Measurements from ENCODE around the gene SYT1.

Gene SYT1

DNA sequence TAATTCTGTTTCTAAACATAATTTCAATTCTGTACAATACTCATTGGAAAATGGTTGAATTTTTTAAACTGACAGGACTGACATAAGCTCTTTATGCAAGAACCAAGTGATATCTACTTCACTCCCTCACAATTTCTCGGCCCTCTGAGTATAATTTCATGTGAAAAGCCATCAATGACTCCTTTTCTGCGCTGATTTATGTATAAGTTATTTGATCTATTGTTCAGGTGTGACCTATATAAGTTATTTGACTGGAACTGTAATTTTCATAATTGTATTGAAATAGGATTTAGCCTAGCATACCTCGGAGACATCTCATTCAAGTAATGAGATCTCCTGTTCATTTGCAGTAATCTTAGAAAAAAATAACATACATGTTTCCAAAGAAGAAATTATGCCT is 184.4 kb downstream of the SYT1 start:
- TF ChIP-seq, protein P1, sequence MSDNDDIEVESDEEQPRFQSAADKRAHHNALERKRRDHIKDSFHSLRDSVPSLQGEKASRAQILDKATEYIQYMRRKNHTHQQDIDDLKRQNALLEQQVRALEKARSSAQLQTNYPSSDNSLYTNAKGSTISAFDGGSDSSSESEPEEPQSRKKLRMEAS (IDR thresholded peaks at IDR 0.05; ENCODE audit: low read depth, low read length): no peak
- no peak overlapping the region for H3K4me3 ChIP-seq (ENCODE audit: low read depth, low read length)
- DNase-seq (ENCODE audit: low read depth): no peak

DNA sequence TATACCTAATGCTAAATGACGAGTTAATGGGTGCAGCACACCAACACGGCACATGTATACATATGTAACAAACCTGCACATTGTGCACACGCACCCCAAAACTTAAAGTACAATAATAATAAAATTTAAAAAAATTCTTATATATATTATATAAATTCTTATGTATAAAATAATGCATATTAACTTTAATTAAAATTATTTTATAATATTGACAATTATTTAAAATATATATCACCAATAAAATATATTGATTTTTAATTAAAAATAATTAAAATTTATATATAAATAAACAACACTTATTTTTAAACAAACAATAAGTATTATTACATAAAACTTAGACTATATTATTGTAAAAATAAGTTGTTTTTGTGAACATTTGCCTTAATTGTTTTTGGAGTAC is 188.8 kb downstream of the SYT1 start:
- TF ChIP-seq, protein P1 (IDR thresholded peaks at IDR 0.05; ENCODE audit: low read depth, low read length): no peak
- TF ChIP-seq, protein P2, sequence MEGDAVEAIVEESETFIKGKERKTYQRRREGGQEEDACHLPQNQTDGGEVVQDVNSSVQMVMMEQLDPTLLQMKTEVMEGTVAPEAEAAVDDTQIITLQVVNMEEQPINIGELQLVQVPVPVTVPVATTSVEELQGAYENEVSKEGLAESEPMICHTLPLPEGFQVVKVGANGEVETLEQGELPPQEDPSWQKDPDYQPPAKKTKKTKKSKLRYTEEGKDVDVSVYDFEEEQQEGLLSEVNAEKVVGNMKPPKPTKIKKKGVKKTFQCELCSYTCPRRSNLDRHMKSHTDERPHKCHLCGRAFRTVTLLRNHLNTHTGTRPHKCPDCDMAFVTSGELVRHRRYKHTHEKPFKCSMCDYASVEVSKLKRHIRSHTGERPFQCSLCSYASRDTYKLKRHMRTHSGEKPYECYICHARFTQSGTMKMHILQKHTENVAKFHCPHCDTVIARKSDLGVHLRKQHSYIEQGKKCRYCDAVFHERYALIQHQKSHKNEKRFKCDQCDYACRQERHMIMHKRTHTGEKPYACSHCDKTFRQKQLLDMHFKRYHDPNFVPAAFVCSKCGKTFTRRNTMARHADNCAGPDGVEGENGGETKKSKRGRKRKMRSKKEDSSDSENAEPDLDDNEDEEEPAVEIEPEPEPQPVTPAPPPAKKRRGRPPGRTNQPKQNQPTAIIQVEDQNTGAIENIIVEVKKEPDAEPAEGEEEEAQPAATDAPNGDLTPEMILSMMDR (IDR thresholded peaks at IDR 0.05; ENCODE audit: low read depth, low read length): no peak
- TF ChIP-seq POLR2A (IDR thresholded peaks at IDR 0.05; ENCODE audit: extremely low read depth, insufficient read length): no peak
- no peak for TF ChIP-seq MYC (IDR thresholded peaks at IDR 0.05; ENCODE audit: low read depth, low read length)
- H3K4me3 ChIP-seq (ENCODE audit: low read depth, low read length): no peak overlapping the region
- no peak for DNase-seq (ENCODE audit: low read depth)

DNA sequence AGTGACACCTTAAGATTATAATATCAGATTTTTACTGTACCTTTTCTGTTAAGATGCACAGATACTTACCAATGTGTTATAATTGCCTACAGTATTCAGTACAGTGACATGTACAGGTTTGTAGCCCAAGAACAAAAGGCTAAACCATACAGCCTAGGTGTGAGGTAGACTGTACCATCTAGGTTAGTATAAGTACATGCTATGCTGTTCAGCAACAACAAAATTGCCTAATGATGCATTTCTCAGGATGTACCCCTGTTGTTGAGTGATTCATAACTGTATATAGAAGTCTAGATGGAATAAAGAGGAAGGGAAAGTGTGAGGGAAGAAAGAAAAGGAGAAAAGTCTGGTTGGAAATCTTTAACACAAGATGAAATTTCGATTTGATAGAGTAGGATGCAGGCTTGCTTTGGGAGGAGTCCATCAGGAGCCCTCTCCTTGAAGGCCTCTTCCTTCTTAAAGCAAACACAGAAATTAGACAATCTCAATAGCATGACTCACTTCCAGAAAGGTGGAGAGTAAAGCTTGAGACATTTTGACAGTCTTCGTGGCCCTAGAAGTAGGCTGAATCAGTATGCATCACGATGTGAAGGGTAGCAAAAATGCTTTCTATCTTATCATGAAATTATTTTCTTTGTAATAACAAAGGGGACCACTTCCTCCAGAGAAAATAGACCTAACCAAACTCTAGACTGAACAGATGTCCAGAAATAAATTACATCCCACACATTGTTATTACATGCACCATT is 191.5 kb downstream of the SYT1 start:
- H3K4me3 ChIP-seq (ENCODE audit: low read depth, low read length): no peak overlapping the region
- no peak for DNase-seq (ENCODE audit: low read depth)
- TF ChIP-seq, protein P1 (IDR thresholded peaks at IDR 0.05; ENCODE audit: low read depth, low read length): no peak
- no peak for TF ChIP-seq MYC (IDR thresholded peaks at IDR 0.05; ENCODE audit: low read depth, low read length)
- TF ChIP-seq, protein P2 (IDR thresholded peaks at IDR 0.05; ENCODE audit: low read depth, low read length): no peak
- TF ChIP-seq POLR2A (IDR thresholded peaks at IDR 0.05; ENCODE audit: extremely low read depth, insufficient read length): no peak

DNA sequence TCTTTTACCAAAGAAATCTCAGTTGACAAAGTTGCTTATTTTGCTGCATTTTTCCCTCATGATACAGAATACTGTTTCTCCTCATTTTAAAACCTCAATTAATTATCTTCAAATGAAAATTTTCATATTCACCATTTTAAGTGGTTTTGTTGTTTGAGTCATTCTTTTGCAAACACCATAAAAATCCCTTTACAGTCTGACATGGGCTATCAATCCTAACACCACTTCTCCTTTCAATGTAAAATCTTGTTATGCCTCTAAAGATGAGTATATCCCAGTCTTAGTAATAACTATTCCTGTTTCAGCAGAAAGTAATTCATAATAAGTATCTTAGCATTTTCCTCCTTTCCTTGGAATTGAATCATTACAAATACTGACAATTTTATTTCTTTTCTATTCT is 192.2 kb downstream of the SYT1 start:
- TF ChIP-seq, protein P1 (IDR thresholded peaks at IDR 0.05; ENCODE audit: low read depth, low read length): no peak
- DNase-seq (ENCODE audit: low read depth): no peak

DNA sequence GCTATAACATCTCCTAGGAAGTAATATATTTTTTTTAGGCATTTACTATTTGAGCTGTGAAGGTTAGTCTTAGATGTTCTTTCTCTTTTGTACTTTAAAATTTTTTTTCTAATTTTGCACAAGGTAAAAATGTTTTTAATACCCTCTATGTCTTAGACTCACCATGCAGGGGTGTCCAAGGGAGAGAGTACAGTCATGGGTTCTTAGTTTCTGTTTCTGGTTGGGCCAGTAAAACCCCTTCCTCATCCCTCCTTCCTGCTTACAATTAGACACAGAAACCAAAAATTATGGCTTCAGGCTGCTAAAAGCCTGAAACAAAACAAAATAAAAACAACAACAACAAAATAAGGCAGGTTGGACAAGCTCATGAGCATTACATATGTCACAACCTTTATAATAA is 193.0 kb downstream of the SYT1 start:
- TF ChIP-seq, protein P1 (IDR thresholded peaks at IDR 0.05; ENCODE audit: low read depth, low read length): no peak
- TF ChIP-seq POLR2A (IDR thresholded peaks at IDR 0.05; ENCODE audit: extremely low read depth, insufficient read length) (no peak), MYC (IDR thresholded peaks at IDR 0.05; ENCODE audit: low read depth, low read length) (no peak)
- TF ChIP-seq, protein P2 (IDR thresholded peaks at IDR 0.05; ENCODE audit: low read depth, low read length): no peak
- no peak overlapping the region for H3K4me3 ChIP-seq (ENCODE audit: low read depth, low read length)
- DNase-seq (ENCODE audit: low read depth): no peak

More for the DNA sequence above, 192.2 kb downstream of the SYT1 start:
- no peak overlapping the region for H3K4me3 ChIP-seq (ENCODE audit: low read depth, low read length)

DNA sequence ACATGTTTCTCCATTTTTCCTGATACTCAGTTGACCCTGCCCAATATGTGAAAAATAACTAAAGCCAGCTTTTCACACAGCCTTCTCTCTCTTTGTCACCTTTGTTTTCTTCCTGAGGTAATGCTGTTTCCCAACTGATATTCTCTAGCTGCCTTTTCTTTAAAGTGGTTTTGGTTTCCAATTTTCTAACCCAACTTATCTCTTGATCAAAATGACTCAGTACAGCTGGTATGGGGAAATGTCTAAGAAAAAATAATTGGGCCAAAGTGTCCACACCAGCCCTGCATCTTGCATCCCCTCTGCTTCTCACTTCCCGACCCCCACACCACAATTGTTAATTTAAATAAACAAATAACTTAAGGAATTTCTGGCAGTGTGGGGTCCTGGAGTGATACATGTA is 193.8 kb downstream of the SYT1 start:
- peak; percentile 4 for DNase-seq (ENCODE audit: low read depth)
- no peak overlapping the region for H3K4me3 ChIP-seq (ENCODE audit: low read depth, low read length)
- TF ChIP-seq, protein P2 (IDR thresholded peaks at IDR 0.05; ENCODE audit: low read depth, low read length): no peak
- TF ChIP-seq MYC (IDR thresholded peaks at IDR 0.05; ENCODE audit: low read depth, low read length) (no peak), POLR2A (IDR thresholded peaks at IDR 0.05; ENCODE audit: extremely low read depth, insufficient read length) (no peak)
- TF ChIP-seq, protein P1 (IDR thresholded peaks at IDR 0.05; ENCODE audit: low read depth, low read length): no peak
